GM19023 (cell line): ENCODE measurements around the gene TTLL11.

ENCODE experiments used
- ATAC-seq: cut with Tn5 transposase; IDR thresholded peaks from one replicate; pipeline ENCODE4 v1.9.1; 2021; ENCODE audit warnings: mild to moderate bottlenecking, moderate library complexity; ENCODE audit not compliant: unreplicated experiment

The TTLL11 gene, protein sequence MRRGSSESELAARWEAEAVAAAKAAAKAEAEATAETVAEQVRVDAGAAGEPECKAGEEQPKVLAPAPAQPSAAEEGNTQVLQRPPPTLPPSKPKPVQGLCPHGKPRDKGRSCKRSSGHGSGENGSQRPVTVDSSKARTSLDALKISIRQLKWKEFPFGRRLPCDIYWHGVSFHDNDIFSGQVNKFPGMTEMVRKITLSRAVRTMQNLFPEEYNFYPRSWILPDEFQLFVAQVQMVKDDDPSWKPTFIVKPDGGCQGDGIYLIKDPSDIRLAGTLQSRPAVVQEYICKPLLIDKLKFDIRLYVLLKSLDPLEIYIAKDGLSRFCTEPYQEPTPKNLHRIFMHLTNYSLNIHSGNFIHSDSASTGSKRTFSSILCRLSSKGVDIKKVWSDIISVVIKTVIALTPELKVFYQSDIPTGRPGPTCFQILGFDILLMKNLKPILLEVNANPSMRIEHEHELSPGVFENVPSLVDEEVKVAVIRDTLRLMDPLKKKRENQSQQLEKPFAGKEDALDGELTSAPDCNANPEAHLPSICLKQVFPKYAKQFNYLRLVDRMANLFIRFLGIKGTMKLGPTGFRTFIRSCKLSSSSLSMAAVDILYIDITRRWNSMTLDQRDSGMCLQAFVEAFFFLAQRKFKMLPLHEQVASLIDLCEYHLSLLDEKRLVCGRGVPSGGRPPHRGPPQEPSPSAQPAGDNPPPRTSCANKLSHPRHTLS

DNA sequence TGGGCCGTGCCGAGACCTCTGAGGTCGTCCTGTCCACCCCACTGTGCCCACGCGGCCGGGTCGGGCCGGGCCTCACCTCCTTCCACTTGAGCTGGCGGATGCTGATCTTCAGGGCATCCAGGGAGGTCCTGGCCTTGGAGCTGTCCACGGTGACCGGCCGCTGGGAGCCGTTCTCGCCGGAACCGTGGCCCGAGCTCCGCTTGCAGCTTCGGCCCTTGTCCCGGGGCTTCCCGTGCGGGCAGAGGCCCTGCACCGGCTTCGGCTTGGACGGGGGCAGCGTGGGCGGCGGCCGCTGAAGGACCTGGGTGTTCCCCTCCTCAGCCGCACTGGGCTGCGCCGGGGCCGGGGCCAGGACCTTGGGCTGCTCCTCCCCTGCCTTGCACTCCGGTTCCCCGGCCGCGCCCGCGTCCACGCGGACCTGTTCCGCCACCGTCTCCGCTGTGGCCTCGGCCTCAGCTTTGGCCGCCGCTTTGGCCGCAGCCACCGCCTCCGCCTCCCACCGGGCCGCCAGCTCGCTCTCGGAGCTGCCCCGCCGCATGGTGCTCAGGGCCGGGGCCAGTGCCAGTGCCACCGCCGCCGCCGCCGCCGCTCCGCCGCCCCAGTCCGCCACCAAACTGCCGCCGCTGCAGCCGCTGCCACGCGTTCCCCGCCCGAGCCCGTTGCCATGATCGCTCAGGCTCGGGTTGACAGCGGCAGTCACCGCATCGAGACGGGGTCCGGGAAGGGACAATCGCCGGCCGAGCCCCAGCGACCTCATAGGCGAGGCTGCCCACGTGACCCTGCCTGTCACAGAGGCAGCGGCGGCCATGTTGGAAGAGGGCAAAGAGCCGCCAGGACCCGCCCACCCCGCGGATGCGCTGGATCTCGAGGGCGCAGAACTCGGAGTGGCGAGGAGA, at the start of gene TTLL11:
Gene TTLL11, minus strand, starts transcription at position 698 of the 896 bp plus-strand sequence. Its CDS starts 160 bp downstream, at position 538.
- peak; percentile 90 for ATAC-seq

DNA sequence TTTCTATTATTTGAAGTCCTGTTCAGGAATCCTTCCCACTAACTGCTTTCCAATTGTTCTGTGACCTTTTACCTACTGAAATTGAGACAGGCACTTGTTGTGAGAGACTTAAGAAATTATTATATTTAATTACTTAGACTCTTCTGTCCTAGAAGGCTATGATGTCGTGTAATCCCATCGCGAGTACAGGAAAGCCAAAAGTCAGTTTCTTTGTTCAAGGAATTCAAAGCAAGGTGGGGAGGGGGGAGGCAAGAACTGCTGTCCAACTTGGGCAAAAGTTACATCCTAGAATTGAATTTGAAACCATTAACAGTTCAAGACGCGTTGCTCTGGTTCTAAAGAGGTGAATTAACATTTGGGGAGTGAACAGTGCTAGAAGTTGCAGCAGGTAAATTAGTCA, 48.6 kb upstream of the TTLL11 start:
- no peak for ATAC-seq

DNA sequence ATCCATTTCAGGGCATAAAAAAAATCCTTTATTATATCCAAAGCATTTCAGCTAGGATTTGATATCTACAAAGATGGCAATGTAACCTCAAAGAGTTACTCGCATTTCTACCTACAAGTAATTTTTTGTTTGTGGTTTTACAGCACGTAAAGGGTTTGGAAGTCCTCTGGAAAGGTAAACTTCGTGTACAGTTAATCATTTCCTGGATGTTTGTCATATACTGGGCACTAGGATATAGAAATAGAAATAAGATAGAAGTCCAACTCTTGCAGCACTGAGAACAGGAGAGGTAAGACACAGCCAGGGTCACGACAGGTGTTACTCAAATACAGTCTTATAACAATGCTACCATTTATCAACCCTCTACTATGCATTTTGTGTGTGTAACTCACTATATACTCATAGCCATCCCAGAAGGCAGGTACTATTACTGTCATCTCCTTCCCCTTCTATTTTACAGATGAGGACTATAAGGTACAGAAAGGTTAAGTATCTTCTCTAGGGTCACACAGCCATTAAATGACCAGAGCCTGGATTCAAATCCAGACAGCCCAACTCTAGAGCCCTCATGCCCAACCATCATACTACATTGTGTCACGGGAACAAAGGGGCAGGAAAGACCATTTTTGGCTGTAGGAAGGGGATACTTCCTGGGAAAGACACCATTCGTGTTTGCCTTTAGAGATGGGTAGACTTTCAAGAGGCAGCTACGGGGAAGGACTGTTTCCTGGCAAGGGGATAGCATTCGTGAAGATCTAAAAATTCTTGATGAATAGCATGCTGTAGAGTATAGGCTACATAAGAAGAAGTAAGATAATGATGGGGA, 47.5 kb upstream of the TTLL11 start:
- ATAC-seq: no peak

DNA sequence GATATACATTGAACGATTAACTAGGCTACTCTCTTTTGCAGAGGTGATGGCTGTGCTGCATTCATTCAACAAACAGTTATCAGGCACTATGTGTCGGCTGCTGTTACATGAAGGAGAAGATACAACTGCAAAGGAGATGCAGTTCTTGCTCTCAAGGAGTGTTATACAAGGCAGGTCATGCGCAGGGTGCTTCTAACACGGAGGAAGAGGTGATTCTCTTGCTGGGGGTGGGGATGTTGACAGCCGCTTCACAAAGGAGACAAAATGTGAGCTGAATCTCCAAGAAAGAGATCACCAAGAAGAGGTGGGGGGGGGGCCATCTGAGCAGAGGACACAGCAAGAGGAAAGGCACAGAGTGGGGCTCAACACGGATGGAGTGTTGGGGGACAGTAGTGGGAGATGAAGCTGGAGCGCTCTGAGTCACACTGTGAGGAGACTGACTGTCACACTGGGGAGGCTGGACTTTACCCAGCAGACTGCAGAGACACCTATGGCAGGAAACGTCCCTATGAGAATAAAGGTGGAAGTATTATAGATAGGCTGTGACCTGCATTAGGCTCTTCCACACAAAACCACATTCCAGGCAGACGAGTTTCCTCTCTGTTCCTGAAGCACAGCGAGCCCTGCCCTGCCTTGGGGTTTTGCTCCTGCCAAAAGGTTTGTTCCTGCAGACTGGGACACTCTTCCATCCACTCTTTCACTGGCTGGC, 45.6 kb upstream of the TTLL11 start:
- no peak for ATAC-seq

DNA sequence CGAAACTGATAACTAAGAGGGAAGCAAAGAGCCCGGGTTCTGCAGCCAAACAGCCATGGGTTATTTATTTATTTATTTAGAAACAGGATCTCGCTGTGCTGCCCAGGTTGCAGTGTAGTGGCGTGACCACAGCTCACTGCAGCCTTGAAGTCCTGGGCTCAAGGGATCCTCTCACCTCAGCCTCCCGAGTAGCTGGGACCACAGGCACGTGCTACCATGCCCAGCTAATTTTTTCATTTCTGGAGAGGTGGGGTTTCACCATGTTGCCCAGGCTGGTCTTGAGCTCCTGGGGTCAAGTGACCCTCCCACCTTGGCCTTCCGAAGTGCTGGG, 42.4 kb upstream of the TTLL11 start:
- no peak for ATAC-seq

DNA sequence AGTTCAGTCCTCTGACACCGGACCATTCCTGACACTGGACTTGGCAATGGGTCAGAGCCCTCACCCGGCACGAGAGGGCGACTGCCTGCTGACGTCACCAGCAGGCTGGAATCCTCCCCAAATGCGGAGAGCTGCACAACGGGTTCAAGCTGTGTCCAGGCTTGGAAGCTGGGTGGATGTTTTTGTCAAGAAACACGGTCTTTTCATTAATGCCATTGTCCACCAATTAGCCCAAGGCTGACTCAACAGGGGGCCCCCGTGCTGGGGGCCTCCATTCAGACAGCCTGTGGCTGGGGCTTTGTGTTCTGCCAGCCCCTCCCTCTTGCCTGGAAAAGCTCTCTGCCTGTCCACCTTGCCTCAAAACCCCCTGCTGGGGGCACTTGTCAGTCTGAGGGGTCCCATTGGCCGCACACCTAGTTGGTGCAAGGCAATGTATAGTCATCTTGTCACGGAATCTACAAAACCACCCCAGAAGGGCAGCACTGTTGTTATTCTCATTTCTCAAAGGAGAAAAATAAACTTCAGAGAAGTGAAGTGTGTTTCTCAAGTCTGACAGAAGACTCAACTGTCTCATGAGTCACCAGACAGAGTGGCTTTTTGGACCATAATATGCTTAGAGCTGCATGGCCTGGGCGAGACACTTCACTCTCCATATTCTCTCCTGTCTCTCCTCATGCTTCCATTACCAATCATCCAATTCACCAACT, 41.9 kb upstream of the TTLL11 start:
- ATAC-seq: no peak

DNA sequence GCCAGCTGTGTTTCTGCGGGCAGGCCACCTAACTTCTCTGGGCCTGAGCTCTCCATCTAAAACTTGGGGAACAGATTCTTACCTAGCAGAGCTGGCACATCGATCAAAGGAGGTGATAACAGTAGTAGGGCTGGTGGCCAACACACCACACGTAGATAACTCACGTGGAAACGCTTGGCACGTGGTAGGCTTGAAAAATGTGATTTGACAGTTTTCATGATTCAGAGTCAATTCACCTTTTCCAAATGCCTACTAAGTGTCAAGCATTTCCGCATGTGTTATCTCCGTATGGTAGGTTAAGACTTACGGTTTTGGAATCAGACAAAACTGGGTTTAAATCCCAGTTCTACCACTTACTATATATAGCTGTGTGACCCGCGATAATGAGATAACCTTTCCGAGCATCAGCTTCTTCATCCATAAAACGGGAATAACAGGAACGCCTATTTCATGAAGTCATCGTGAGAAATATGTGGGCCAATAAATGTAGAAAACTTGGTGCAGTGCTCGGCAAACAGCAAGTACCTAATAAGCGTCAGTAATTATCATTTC, 41.0 kb upstream of the TTLL11 start:
- ATAC-seq: no peak

DNA sequence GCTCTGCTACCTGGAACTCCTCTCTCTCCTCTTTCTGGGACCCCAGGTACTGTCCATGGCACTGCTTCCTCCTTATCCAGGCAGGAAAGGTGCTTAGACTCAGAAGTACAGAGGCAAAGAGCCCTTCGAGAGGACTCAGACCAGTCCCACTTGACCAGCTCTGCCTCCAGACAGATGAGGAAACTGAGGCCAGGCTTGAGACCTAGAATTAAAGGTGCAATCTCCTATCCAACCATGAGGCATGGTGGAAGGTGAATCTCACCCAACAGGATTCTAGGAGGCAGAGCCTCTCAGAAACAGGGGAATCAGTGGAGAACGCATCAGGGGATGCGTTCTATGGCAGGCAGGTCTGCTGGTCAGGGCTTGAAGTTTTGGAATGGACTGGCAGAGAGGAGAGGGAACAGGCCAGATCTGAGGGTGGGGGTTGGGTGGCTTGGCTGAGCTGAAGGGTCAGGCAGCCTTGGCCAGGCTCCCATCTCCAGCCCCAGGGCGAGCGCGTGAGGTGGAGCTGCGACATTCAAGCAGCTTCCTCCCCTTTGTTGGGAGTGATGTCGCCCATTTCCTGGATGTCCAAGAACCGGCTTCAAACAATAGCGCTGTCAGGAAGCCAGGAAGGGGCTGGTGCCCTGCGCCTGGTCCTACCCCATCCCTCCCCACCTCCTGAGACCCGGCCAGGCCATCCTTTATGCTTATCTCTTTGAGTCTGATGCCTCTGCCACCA, 40.3 kb upstream of the TTLL11 start:
- ATAC-seq: no peak

DNA sequence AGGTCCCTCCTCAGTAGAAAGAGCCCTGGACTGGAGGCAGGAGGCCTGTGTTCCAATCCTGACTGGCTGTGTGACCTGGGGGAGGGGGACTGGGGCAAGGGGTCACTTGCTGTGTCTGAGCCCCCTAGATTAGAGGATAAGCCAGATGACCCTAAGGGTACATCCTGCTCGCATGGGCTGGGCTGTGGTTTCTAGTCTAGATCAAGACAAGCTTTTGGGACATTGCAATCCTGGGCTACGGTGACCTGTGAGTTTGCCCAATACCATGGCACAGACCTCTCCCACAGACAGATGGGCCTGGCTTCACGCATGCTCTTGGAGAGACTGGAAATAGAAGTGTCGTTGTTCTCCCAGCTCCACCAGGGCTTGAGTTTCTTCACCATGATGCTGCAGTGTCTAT, 39.4 kb upstream of the TTLL11 start:
- no peak for ATAC-seq

DNA sequence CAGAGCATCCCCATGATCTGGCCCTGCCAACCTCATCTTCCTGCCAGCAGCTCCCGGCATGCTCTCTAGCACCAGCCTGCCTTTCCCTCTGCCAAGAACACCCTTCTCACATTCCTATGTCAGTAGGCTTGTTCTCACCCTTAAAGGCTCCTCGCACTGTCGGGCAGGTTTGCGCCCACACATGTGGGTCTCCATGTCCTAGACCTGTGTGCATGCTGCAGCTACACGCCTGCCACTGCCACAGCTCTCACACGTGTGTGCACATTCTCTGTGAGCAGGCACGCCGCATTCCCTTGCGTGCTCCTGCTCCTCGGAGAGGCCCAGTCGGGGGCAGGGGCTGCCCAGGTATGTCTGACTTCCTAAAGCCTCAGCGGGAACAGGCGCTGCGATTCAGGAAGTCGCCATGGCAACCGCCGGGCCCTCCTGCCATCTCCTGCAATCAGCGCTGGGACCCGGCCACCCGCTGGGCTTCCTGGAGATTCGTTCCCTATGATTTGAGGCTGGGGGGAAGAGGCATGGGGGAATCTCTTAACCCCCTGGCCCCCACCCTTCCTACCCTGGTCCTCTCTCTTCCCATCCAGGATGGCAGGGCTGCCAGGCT, 38.4 kb upstream of the TTLL11 start:
- ATAC-seq: no peak

DNA sequence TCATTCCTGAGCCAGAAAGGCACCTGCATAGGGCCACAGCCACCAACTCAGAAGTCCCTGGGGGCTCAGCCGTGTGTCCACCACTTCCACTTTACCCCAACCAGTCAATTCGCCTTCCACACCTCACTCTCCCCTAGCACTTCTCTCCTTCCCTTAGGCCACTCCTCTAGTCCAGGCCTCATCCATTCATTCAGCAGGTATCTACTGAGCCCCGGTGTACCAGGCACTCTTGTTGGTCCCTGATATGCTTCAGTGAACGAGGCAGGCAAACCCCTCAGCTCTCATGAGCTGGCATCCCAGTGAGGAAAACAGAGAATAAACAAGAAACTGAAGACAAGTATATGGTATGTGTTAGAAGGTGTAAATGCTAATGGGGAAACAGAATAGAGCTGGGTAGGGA, 37.7 kb upstream of the TTLL11 start:
- no peak for ATAC-seq

DNA sequence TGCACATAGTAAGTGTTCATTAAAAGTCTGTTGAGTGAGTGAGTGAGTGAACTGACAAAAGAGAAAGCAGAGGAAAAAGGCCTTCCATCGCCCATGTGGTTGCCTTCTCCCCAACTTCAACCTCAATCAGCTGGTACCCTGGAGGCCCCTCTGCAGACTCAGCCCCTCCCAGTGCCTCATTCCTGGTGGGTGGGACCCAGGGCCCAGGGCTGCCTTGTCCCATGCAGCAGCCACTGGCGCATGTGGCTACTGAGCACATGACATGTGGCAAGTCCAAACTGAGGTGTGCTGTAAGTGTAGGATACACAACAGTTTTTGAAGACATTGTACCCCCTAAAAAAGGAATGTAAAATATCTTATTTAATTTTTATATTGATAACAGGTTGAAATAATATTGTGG, 36.9 kb upstream of the TTLL11 start:
- no peak for ATAC-seq

DNA sequence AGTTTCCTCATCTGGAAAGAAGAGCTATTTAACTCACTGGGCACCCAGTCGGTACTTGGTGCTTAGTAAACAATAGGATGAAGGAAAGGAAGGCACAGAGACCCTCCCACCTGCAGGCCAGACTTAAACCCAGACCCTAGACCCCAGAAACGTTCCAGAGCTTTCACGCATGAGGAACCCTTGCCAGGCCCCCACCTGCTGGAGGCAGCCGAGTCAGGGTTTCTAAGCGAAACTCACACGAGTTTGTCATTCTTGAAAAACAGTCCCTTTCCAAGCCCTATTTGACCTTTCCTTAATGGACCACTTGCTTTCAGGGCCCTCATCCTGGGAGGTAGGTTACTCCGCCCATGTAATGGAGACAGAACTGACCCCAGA, 35.8 kb upstream of the TTLL11 start:
- ATAC-seq: no peak

DNA sequence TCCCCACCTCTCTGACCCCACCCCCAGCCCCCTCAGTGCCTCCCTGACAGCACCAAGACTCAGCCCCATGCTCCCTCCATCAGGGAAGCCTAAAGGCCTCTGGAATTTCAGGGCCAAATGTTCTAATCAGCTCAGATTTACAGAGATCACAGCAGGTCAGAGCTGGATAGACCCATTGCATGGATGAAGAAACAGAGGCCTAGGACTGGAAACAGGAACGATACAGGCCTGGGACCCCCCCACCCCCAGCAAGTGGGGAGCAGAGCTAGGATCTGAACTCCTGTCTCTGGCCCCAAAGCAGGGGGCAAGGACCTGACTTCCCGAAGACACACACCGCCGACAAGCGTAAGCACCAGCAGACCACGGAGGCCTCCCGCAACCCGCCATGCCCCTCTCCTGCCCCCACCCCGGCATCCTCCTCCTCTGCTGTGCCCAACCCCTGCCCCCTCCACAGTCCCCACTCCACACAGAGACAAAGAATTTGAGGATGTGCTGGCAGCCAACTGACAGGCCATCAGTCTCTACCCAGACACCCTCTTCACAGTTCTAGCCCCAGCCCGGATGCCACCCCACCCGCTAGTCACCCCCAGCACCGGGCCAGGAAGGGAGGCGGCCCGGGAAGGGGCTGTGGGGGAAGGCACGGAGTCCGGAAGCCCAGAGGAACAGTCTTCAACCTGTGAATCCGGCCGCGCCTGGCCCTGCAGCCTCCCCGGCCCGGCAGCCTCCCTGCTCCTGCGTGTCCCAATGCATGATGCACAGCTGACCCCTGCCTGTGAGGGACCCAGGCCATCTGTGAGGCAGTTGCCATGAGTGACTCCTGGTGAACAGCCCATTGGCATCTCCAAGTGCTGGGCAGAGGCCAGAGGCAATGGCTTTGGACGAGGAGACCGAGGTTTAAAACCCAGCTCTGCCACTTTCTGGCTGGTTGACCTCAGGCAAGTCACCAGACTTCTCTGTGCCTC, 35.2 kb upstream of the TTLL11 start:
- ATAC-seq: no peak

DNA sequence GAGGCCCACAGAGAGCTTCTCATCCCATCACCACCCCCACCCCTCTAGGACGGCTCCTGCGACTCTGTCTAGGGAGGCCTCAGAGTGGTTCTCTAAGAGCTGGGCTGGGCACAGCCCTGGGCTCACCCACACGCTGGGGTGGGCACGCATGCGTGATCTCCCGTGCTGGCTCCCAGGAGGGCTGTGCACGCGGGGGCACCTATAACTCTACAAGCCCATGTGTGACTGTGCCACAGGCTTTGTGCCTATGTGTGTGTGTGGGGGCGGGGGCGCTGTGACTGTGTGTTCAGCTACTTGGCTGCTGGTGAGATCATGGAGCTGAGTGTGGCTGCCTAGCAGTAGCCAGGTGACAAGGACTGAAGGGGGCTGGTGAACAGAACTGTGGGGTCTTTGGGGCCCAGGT, 34.3 kb upstream of the TTLL11 start:
- no peak for ATAC-seq

DNA sequence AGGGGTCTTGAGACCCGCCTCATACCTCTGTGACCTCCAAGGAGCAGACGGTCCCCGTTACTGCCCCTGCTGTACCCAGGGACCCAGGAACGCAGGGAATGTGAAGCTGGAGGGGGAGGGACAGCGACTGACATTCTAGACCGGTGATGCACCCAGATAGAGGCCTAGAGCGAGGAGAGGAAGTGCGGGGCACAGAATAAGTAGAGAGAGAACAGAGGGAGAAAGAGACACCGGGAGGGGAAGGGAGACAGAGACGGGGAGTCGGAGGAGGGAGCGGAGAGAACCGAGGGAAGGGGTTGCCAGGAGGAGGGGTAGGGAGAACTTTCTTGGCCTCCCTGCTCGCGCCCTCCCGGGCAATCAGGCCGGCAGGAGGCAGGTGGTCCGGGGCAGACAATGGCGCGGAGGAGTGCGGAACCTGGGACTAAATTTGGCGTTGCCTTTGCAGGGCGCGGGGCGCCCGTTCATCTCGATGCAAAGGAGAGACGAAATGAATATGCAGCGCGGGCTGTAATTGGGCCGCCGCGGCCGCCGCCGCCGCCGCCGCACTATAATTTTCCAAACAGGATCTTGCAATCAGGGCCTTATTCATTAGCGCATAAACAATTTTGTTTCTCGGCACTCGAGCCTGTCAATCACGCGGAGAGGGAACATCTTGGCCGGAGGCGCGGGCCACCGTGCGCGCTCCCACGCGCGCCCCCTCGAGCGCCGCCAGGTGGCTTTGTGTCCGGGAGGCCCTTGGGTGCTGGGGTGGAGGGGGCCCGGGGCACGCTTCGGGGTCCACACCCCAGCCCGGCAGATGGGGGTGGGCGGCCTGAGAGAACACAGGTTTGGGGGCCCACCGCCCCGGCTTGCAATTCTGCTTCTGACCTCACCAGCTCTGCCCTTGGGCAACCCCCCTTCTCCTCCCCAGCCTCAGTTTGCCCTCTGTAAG, 33.5 kb upstream of the TTLL11 start:
- ATAC-seq: no peak
